ENCODE measurements around the gene CENPB. TPM values are rescaled to one million over a fixed set of nuclear protein-coding genes. Genes with fewer than 3 reads are reported as not detected.

The CENPB gene
- total RNA-seq, 4 donors from 2014 or later: 57.0 to 81.4 (median 66.4) TPM

- WGBS: 44% methylated on average over 6 of the region's 17 CpGs
- H3K4me1 ChIP-seq: peaks cover 72% of the 10 kb centered on the region
- DNase-seq (ENCODE audit: low spot score in 2 of 2): no peak
- TF ChIP-seq EP300 (IDR thresholded peaks at IDR 0.05): no peak
- TF ChIP-seq CTCF (IDR thresholded peaks at IDR 0.05): no peak
- no peak for TF ChIP-seq POLR2A (IDR thresholded peaks at IDR 0.05)
- H3K36me3 ChIP-seq: peaks cover 3% of the 10 kb centered on the region
- no peaks in the 10 kb centered on the region for H3K9me3 ChIP-seq
- H3K4me3 ChIP-seq: peak overlapping the region; percentile 66
- H3K27me3 ChIP-seq: no peaks in the 10 kb centered on the region
- peak overlapping the region; percentile 62 for H3K27ac ChIP-seq
Measured at GRCh38 chr20:3784216-3784853, 2.2 kb downstream of the CENPB start.

- 63% methylated on average over 10 of the region's 10 CpGs for WGBS
- peak overlapping the region; percentile 62 for H3K27ac ChIP-seq
- peaks cover 72% of the 10 kb centered on the region for H3K4me1 ChIP-seq
- peaks cover 3% of the 10 kb centered on the region for H3K36me3 ChIP-seq
- H3K4me3 ChIP-seq: peak overlapping the region; percentile 66
- no peak for DNase-seq (ENCODE audit: low spot score in 2 of 2)
- no peaks in the 10 kb centered on the region for H3K9me3 ChIP-seq
- TF ChIP-seq CTCF (IDR thresholded peaks at IDR 0.05): no peak
- TF ChIP-seq POLR2AphosphoS5 (IDR thresholded peaks at IDR 0.05): no peak
- TF ChIP-seq EP300 (IDR thresholded peaks at IDR 0.05): no peak
- TF ChIP-seq POLR2A (IDR thresholded peaks at IDR 0.05): no peak
- no peaks in the 10 kb centered on the region for H3K27me3 ChIP-seq
Measured at GRCh38 chr20:3783511-3784195, 2.9 kb downstream of the CENPB start.

GRCh38 chr20:3783068-3783489 is 3.5 kb downstream of the CENPB start:
- DNase-seq (ENCODE audit: low spot score in 2 of 2): no peak
- H3K9me3 ChIP-seq: no peaks in the 10 kb centered on the region
- H3K4me1 ChIP-seq: peaks cover 74% of the 10 kb centered on the region
- H3K27me3 ChIP-seq: no peaks in the 10 kb centered on the region
- 36% methylated on average over 2 of the region's 2 CpGs for WGBS
- no peak for TF ChIP-seq EP300 (IDR thresholded peaks at IDR 0.05)
- no peak for TF ChIP-seq POLR2AphosphoS5 (IDR thresholded peaks at IDR 0.05)
- TF ChIP-seq CTCF (IDR thresholded peaks at IDR 0.05): no peak
- TF ChIP-seq POLR2A (IDR thresholded peaks at IDR 0.05): no peak
- peaks cover 3% of the 10 kb centered on the region for H3K36me3 ChIP-seq
- H3K4me3 ChIP-seq: no peak overlapping the region
- peak overlapping the region; percentile 62 for H3K27ac ChIP-seq

- Histone ChIP-seq H3K9me3 (no peaks in the 10 kb centered on the region), H3K4me1 (peaks cover 77% of the 10 kb centered on the region), H3K36me3 (peaks cover 3% of the 10 kb centered on the region), H3K27me3 (no peaks in the 10 kb centered on the region), H3K4me3 (no peak overlapping the region), H3K27ac (peak overlapping the region; percentile 62)
- no peak for DNase-seq (ENCODE audit: low spot score in 2 of 2)
- WGBS: 45% methylated on average over 6 of the region's 6 CpGs
- TF ChIP-seq POLR2A (IDR thresholded peaks at IDR 0.05) (no peak), EP300 (IDR thresholded peaks at IDR 0.05) (no peak), POLR2AphosphoS5 (IDR thresholded peaks at IDR 0.05) (no peak), CTCF (IDR thresholded peaks at IDR 0.05) (no peak)
Measured at GRCh38 chr20:3782597-3782996, 3.9 kb downstream of the CENPB start.

- Histone ChIP-seq H3K9me3 (no peaks in the 10 kb centered on the region), H3K4me1 (peaks cover 74% of the 10 kb centered on the region), H3K27me3 (no peaks in the 10 kb centered on the region), H3K27ac (peak within 1 kb of the TSS; percentile 62), H3K4me3 (peak within 1 kb of the TSS; percentile 49), H3K36me3 (peaks cover 3% of the 10 kb centered on the region)
- TF ChIP-seq CTCF (IDR thresholded peaks at IDR 0.05) (peak in 1 of 2 donors; percentile 21), POLR2A (IDR thresholded peaks at IDR 0.05) (no peak)
- 17% methylated on average over 27 of the region's 28 CpGs for WGBS
- peak in 1 of 2 donors; percentile 89 for DNase-seq (ENCODE audit: low spot score in 2 of 2)
Measured at GRCh38 chr20:3781153-3781910, 5.2 kb downstream of the CENPB start, which contains the start of gene SPEF1. Gene SPEF1, minus strand, starts transcription at chr20:3781448. Its CDS starts 161 bp downstream, at chr20:3781287.
